RWPE2 (cell line): Measurements from ENCODE around the gene COL4A5.
"Not testable (repeated sequence)": the region's sequence is repeated elsewhere in the genome, so short reads cannot be mapped to it uniquely, and the experiment has no call there.

Source experiments
- ATAC-seq: fragments of 200-7000 bp; cut with Tn5 transposase; 3 replicates; pipeline ENCODE4 v1.9.1; 2021; ENCODE audit warnings: low read depth
- DNase-seq: peaks from one replicate; pipeline ENCODE4 v3.0.0-alpha.2; 2020; ENCODE audit warnings: low spot score
- H3K27ac ChIP-seq: fragments of 450-650 bp; 2 replicates; pipeline ENCODE4 v1.5.1; 2017; ENCODE audit warnings: mild to moderate bottlenecking; ENCODE audit not compliant: poor library complexity, severe bottlenecking
- H3K27me3 ChIP-seq: fragments of 250-450 bp; sonication (Bioruptor Pico); 2 replicates; pipeline ENCODE4 v1.5.1; 2021; ENCODE audit warnings: mild to moderate bottlenecking, moderate library complexity; ENCODE audit not compliant: insufficient read depth, poor library complexity, severe bottlenecking
- H3K36me3 ChIP-seq: fragments of 250-450 bp; sonication (Bioruptor Pico); 2 replicates; pipeline ENCODE4 v1.5.1; 2020; ENCODE audit warnings: low read depth, mild to moderate bottlenecking, moderate library complexity
- H3K4me1 ChIP-seq: fragments of 250-450 bp; sonication (Bioruptor Pico); 2 replicates; pipeline ENCODE4 v1.5.1; 2021; ENCODE audit warnings: mild to moderate bottlenecking, moderate library complexity; ENCODE audit not compliant: insufficient read depth, poor library complexity, severe bottlenecking
- H3K4me3 ChIP-seq: fragments of 250-450 bp; sonication (Bioruptor Pico); 2 replicates; pipeline ENCODE4 v1.5.1; 2021; ENCODE audit warnings: mild to moderate bottlenecking, moderate library complexity; ENCODE audit not compliant: severe bottlenecking
- H3K9me3 ChIP-seq: fragments of 250-450 bp; sonication (Bioruptor Pico); 2 replicates; pipeline ENCODE4 v1.5.1; 2021; ENCODE audit warnings: mild to moderate bottlenecking, moderate library complexity; ENCODE audit not compliant: severe bottlenecking
- TF ChIP-seq, protein P1 (sequence below): fragments of 450-650 bp; IDR thresholded peaks from one replicate; pipeline ENCODE4 v1.5.1; 2017; ENCODE audit warnings: mild to moderate bottlenecking, moderate library complexity; ENCODE audit not compliant: poor library complexity, severe bottlenecking

COL4A5 gene

GRCh38 chrX:108439426-108439942 lies at the start of gene COL4A5:
COL4A5 (plus strand) TSS chrX:108439838; CDS start chrX:108440126, 288 bp downstream.
- TF ChIP-seq, protein P1, sequence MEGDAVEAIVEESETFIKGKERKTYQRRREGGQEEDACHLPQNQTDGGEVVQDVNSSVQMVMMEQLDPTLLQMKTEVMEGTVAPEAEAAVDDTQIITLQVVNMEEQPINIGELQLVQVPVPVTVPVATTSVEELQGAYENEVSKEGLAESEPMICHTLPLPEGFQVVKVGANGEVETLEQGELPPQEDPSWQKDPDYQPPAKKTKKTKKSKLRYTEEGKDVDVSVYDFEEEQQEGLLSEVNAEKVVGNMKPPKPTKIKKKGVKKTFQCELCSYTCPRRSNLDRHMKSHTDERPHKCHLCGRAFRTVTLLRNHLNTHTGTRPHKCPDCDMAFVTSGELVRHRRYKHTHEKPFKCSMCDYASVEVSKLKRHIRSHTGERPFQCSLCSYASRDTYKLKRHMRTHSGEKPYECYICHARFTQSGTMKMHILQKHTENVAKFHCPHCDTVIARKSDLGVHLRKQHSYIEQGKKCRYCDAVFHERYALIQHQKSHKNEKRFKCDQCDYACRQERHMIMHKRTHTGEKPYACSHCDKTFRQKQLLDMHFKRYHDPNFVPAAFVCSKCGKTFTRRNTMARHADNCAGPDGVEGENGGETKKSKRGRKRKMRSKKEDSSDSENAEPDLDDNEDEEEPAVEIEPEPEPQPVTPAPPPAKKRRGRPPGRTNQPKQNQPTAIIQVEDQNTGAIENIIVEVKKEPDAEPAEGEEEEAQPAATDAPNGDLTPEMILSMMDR: no peak
- peak within 1 kb of the TSS; percentile 51 for H3K4me3 ChIP-seq
- H3K4me1 ChIP-seq: no peaks in the 10 kb centered on the region
- H3K27me3 ChIP-seq: no peaks in the 10 kb centered on the region
- H3K36me3 ChIP-seq: peaks cover 19% of the 10 kb centered on the region
- peak within 1 kb of the TSS; percentile 77 for H3K27ac ChIP-seq
- peak; percentile 68 for DNase-seq
- no peaks in the 10 kb centered on the region for H3K9me3 ChIP-seq
- peak; percentile 74 for ATAC-seq

GRCh38 chrX:108390976-108391717 lies 48.5 kb upstream of the COL4A5 start:
- peaks cover 11% of the 10 kb centered on the region for H3K4me1 ChIP-seq
- H3K36me3 ChIP-seq, DNase-seq, H3K9me3 ChIP-seq, H3K4me3 ChIP-seq, ATAC-seq, H3K27ac ChIP-seq, H3K27me3 ChIP-seq: not testable (repeated sequence)

GRCh38 chrX:108396188-108396891 lies 43.3 kb upstream of the COL4A5 start:
- ATAC-seq (peak; percentile 79), DNase-seq (no peak)
- H3K4me3 ChIP-seq: no peak overlapping the region
- H3K27ac ChIP-seq: peak overlapping the region; percentile 98
- H3K27me3 ChIP-seq: no peaks in the 10 kb centered on the region
- no peaks in the 10 kb centered on the region for H3K9me3 ChIP-seq
- TF ChIP-seq, protein P1: no peak
- H3K4me1 ChIP-seq: peaks cover 55% of the 10 kb centered on the region
- H3K36me3 ChIP-seq: peaks cover 7% of the 10 kb centered on the region; the same call in 1 of the 2 replicates

DNA sequence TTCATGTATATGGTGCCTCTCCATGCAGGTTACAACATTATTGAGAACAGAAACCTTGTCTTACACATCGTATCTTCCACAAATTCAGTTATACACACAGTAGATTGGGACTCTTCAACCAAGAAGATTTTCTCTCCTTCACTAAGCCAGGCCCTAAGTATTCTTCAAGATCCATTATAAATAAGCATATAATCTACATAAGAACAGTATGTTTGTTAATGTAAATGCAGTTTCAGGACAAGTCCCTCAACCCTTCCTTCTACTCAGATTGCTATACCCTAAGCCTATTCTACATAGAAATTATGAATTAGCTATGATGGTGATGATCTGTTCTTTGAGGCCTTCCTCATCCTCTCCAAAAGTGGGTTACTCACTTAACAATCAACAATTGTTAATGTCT lies 42.7 kb upstream of the COL4A5 start:
- no peak for ATAC-seq
- Histone ChIP-seq H3K27me3 (no peaks in the 10 kb centered on the region), H3K4me3 (no peak overlapping the region), H3K9me3 (no peaks in the 10 kb centered on the region), H3K4me1 (peaks cover 61% of the 10 kb centered on the region), H3K36me3 (peaks cover 7% of the 10 kb centered on the region; the same call in 1 of the 2 replicates), H3K27ac (peak overlapping the region; percentile 98)
- DNase-seq: no peak
- TF ChIP-seq, protein P1: no peak

GRCh38 chrX:108397627-108398391 lies 41.8 kb upstream of the COL4A5 start:
- ATAC-seq: peak; percentile 45
- no peaks in the 10 kb centered on the region for H3K27me3 ChIP-seq
- peaks cover 66% of the 10 kb centered on the region for H3K4me1 ChIP-seq

More at GRCh38 chrX:108397627-108398391, 41.8 kb upstream of the COL4A5 start:
- TF ChIP-seq, protein P1: no peak
- H3K27ac ChIP-seq: peak overlapping the region; percentile 98
- no peak for DNase-seq
- no peaks in the 10 kb centered on the region for H3K9me3 ChIP-seq
- H3K36me3 ChIP-seq: peaks cover 7% of the 10 kb centered on the region; the same call in 1 of the 2 replicates
- peak overlapping the region; percentile 20 for H3K4me3 ChIP-seq
